ENCODE measurements around the gene CDH13.

Gene CDH13

DNA sequence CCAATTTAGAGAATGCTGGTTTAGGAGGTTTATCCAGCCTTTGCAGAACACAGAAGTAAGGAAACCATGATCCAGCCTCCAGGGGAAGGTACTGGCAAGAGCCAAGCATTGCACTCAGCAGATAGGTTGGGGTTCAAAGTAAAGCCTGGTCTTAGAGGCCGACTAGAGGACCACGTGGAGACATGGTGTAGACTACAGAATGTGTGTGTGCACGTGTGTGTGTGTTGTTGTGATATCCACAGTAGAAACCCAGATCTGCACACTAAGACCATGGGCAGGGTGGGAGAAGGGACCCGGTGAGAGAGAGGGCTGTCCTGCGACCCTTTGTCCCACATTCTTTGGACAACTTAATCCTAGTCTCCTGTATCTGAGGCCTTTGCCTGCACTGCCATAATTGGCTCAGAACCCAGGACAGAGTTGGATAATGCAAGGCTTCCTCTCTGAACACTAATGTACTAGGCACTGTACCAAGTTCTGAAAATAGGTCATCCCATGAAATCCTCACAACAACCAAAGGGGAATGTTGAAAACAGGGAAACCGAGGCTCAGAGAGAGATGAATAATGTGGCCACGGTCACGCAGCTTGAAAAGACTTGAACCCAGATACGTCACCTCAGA, 855.9 kb downstream of the CDH13 start:
- Histone ChIP-seq H3K9ac (ENCODE audit: insufficient read length) (no peak overlapping the region), H3K27ac (no peak overlapping the region), H3K4me3 (no peak overlapping the region), H3K9me3 (ENCODE audit: low read depth, low read length) (no peaks in the 10 kb centered on the region), H3K36me3 (ENCODE audit: insufficient read depth, low read length) (no peaks in the 10 kb centered on the region)
- DNase-seq (ENCODE audit: low read depth, low spot score): no peak
- TF ChIP-seq EZH2 (IDR thresholded peaks at IDR 0.05) (no peak), POLR2AphosphoS5 (IDR thresholded peaks at IDR 0.05; ENCODE audit: borderline replicate concordance, low read depth, low read length) (no peak), FOXP2 (optimal IDR thresholded peaks at IDR 0.05; ENCODE audit: control extremely low read depth, extremely low read length, insufficient read depth) (no peak)

DNA sequence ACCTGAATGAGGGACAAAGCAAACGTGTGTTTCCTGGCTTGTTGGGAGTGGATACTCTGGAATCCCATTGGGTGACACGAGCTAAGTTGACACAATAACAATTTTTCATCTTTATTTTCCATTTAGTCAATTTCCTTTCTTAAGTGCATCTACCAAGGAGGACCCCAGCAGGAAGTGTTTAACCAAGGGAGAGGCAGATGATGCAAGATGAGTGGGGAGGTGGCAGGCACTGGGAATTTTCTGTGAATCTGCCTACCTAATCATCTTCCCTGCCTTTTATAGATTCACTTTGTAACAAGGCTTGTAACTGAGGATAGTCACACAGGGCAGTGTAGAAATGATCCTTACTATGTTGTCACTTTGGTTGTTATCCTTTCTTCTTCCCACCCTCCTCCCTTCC, 863.3 kb downstream of the CDH13 start:
- DNase-seq (ENCODE audit: low read depth, low spot score): no peak
- no peak overlapping the region for H3K9ac ChIP-seq (ENCODE audit: insufficient read length)
- no peaks in the 10 kb centered on the region for H3K36me3 ChIP-seq (ENCODE audit: insufficient read depth, low read length)
- H3K9me3 ChIP-seq (ENCODE audit: low read depth, low read length): no peaks in the 10 kb centered on the region
- H3K27ac ChIP-seq: no peak overlapping the region
- H3K4me3 ChIP-seq: no peak overlapping the region
- TF ChIP-seq FOXP2 (optimal IDR thresholded peaks at IDR 0.05; ENCODE audit: control extremely low read depth, extremely low read length, insufficient read depth) (no peak), POLR2AphosphoS5 (IDR thresholded peaks at IDR 0.05; ENCODE audit: borderline replicate concordance, low read depth, low read length) (no peak), EZH2 (IDR thresholded peaks at IDR 0.05) (no peak)

DNA sequence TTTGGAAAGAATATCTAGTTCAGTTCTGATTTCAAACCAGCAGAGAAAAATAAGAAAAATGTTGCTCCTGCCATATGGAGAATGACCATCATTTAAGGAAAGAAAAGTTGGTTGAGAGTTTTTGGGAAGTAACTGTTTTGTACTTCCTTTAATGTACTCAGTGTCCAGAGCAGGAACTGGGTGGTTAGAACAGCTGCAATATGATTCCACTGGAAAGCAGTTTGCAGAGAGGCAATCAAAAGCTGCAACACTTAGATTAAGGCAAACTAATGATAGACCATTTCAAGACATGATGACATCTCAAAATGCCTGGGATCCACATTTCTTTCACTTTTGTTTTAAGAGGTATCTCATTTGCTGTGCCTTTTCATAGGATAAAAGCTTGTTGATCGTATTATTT, 867.7 kb downstream of the CDH13 start:
- Histone ChIP-seq H3K4me3 (no peak overlapping the region), H3K27ac (no peak overlapping the region), H3K36me3 (ENCODE audit: insufficient read depth, low read length) (no peaks in the 10 kb centered on the region), H3K9me3 (ENCODE audit: low read depth, low read length) (no peaks in the 10 kb centered on the region), H3K9ac (ENCODE audit: insufficient read length) (no peak overlapping the region)
- DNase-seq (ENCODE audit: low read depth, low spot score): no peak
- TF ChIP-seq EZH2 (IDR thresholded peaks at IDR 0.05) (no peak), POLR2AphosphoS5 (IDR thresholded peaks at IDR 0.05; ENCODE audit: borderline replicate concordance, low read depth, low read length) (no peak), FOXP2 (optimal IDR thresholded peaks at IDR 0.05; ENCODE audit: control extremely low read depth, extremely low read length, insufficient read depth) (no peak)

DNA sequence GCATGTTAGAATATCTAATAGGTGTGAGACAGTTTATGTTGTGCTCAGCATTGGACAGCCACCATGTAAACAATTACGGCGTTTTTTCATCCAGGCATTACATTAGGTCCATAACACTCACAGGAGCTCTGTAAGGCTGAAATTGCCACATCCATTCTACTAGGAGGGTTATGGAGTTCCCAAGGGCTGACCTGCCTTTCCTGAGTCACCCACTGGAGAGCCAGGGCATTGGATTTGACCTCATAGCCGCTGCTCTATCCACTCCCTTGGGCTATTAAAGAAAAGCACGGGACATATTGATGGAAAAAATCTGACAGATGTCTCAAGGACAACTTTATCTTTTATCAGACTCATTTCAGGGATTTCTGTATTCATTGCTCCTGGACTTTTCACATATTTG, 874.7 kb downstream of the CDH13 start:
- Histone ChIP-seq H3K9me3 (ENCODE audit: low read depth, low read length) (no peaks in the 10 kb centered on the region), H3K36me3 (ENCODE audit: insufficient read depth, low read length) (no peaks in the 10 kb centered on the region), H3K27ac (no peak overlapping the region), H3K4me3 (no peak overlapping the region), H3K9ac (ENCODE audit: insufficient read length) (no peak overlapping the region)
- no peak for TF ChIP-seq POLR2AphosphoS5 (IDR thresholded peaks at IDR 0.05; ENCODE audit: borderline replicate concordance, low read depth, low read length)
- no peak for TF ChIP-seq EZH2 (IDR thresholded peaks at IDR 0.05)
- TF ChIP-seq FOXP2 (optimal IDR thresholded peaks at IDR 0.05; ENCODE audit: control extremely low read depth, extremely low read length, insufficient read depth): no peak
- no peak for DNase-seq (ENCODE audit: low read depth, low spot score)

DNA sequence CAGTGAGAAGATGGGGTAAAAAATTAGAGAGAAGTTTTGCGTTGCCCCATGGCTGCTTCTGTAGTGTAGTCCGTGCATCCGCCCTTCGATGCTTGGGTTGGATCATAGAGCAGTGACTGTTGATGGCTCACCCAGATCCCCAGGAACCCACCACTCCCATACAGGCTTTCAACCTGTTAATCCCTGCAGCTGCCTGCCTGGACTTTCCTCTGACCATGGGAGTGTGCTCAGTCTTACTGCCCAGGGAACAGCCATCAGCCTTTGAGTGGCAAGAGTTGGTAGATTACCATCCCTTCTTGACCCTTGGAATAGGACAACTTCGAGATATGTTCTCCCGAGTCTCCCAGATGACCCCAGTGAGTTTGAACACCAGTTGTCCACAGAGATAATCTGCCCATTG, 881.5 kb downstream of the CDH13 start:
- no peaks in the 10 kb centered on the region for H3K36me3 ChIP-seq (ENCODE audit: insufficient read depth, low read length)
- H3K27ac ChIP-seq: no peak overlapping the region
- no peak overlapping the region for H3K9ac ChIP-seq (ENCODE audit: insufficient read length)
- DNase-seq (ENCODE audit: low read depth, low spot score): no peak
- no peak overlapping the region for H3K4me3 ChIP-seq
- TF ChIP-seq EZH2 (IDR thresholded peaks at IDR 0.05): no peak
- no peak for TF ChIP-seq FOXP2 (optimal IDR thresholded peaks at IDR 0.05; ENCODE audit: control extremely low read depth, extremely low read length, insufficient read depth)
- TF ChIP-seq POLR2AphosphoS5 (IDR thresholded peaks at IDR 0.05; ENCODE audit: borderline replicate concordance, low read depth, low read length): no peak
- H3K9me3 ChIP-seq (ENCODE audit: low read depth, low read length): no peaks in the 10 kb centered on the region

DNA sequence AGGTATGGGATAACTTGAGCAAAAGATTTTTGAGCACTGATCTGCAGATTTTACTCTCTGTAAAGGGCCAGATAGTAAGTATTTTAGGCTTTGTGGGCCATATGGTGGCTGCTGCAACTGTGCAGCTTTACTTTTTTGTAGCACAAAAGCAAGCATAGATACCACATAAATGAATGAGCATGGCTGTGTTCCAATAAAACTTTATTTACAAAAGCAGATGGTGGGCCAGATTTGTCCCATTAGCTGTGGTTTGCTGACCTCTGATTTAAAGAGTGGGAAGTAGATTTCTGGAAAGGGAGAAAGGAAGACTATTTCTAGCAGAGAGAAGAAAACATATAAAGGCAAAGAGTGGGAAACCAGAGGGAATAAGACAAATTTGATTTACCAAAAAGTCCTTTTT, 882.5 kb downstream of the CDH13 start:
- Histone ChIP-seq H3K9me3 (ENCODE audit: low read depth, low read length) (no peaks in the 10 kb centered on the region), H3K9ac (ENCODE audit: insufficient read length) (no peak overlapping the region), H3K27ac (no peak overlapping the region), H3K36me3 (ENCODE audit: insufficient read depth, low read length) (no peaks in the 10 kb centered on the region), H3K4me3 (no peak overlapping the region)
- DNase-seq (ENCODE audit: low read depth, low spot score): no peak
- no peak for TF ChIP-seq FOXP2 (optimal IDR thresholded peaks at IDR 0.05; ENCODE audit: control extremely low read depth, extremely low read length, insufficient read depth)
- no peak for TF ChIP-seq POLR2AphosphoS5 (IDR thresholded peaks at IDR 0.05; ENCODE audit: borderline replicate concordance, low read depth, low read length)
- no peak for TF ChIP-seq EZH2 (IDR thresholded peaks at IDR 0.05)

DNA sequence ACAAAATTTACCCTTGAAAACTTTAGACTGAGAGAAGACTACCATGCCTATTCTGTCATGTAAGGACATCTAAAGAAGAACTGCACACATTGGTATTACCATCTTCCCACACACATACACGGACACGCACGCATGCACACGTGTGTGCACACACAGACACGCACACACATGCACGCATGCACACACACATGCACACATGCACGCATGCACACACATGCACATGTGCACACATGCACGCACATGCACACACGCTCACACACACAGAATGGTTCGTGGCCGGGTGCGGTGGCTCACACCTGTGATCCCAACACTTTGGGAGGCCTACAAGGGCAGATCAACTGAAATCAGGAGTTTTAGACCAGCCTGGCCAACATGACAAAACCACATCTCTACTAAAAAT, 884.1 kb downstream of the CDH13 start:
- no peaks in the 10 kb centered on the region for H3K36me3 ChIP-seq (ENCODE audit: insufficient read depth, low read length)
- H3K27ac ChIP-seq: no peak overlapping the region
- H3K4me3 ChIP-seq: no peak overlapping the region
- no peak overlapping the region for H3K9ac ChIP-seq (ENCODE audit: insufficient read length)
- no peaks in the 10 kb centered on the region for H3K9me3 ChIP-seq (ENCODE audit: low read depth, low read length)
- no peak for TF ChIP-seq POLR2AphosphoS5 (IDR thresholded peaks at IDR 0.05; ENCODE audit: borderline replicate concordance, low read depth, low read length)
- TF ChIP-seq FOXP2 (optimal IDR thresholded peaks at IDR 0.05; ENCODE audit: control extremely low read depth, extremely low read length, insufficient read depth): no peak
- no peak for TF ChIP-seq EZH2 (IDR thresholded peaks at IDR 0.05)
- no peak for DNase-seq (ENCODE audit: low read depth, low spot score)

DNA sequence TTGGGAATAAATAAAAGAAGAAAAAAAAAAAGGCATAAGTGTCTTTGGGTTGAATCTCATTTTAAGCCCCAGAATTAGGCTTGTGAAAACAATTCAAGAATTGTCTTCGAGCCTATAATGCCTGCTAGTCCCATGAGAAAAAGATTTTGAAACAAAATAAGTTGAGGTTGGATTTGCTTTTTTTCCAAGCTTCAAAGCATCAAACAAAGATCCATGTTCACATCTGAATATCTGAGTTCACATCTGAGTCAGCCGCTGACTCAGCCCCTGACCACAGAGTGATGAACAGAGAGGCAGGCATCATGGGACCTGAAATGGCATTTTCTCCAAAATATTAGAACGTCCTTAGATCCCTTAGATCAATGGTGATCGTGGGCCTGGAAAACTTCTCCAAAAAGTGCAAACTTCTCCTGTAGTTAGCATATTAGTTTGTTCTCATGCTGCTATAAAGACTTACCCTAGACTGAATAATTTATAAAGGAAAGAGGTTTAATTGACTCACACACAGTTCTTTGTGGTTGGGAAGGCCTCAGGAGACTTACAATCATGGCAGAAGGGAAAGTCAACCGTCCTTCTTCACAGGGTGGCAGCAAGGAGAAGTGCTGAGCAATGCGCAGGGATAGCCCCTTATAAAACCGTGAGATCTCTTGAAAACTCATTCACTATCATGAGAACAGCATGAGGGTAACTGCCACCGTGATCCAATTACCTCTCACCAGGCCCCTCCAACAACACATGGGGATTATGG, 886.4 kb downstream of the CDH13 start:
- Histone ChIP-seq H3K9ac (ENCODE audit: insufficient read length) (no peak overlapping the region), H3K27ac (no peak overlapping the region), H3K4me3 (no peak overlapping the region), H3K9me3 (ENCODE audit: low read depth, low read length) (no peaks in the 10 kb centered on the region), H3K36me3 (ENCODE audit: insufficient read depth, low read length) (no peaks in the 10 kb centered on the region)
- TF ChIP-seq FOXP2 (optimal IDR thresholded peaks at IDR 0.05; ENCODE audit: control extremely low read depth, extremely low read length, insufficient read depth): no peak
- no peak for TF ChIP-seq POLR2AphosphoS5 (IDR thresholded peaks at IDR 0.05; ENCODE audit: borderline replicate concordance, low read depth, low read length)
- TF ChIP-seq EZH2 (IDR thresholded peaks at IDR 0.05): no peak
- no peak for DNase-seq (ENCODE audit: low read depth, low spot score)

All from SK-N-MC (cell line).